GM18498 (cell line): ENCODE data around the gene ROR1.
"Not testable (repeated sequence)": the region's sequence is repeated elsewhere in the genome, so short reads cannot be mapped to it uniquely, and the experiment has no call there.

Experiments
- ATAC-seq: cut with Tn5 transposase; IDR thresholded peaks from one replicate; pipeline ENCODE4 v1.9.1; 2021; ENCODE audit warnings: mild to moderate bottlenecking, moderate library complexity; ENCODE audit not compliant: unreplicated experiment

Gene ROR1

DNA sequence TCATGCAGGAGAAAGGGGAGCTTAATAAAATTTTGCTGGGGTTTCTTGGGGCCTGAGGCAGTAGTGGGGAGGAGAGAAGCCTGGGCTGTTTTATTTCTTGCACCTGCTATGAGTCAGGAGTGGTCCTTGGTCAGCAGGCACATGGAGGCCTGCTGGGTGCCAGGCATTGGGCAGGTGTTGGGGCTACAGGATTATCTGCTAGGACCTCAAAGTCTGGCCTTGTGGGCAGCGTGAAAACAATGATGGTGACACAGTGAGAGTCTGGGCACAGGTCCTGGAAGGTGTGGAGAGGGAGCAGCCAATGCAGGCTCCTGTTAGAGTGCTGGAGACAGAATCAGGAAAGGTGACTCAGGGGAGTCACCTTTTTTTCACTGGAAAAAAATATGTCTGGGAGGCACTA, 17.2 kb downstream of the ROR1 start:
- no peak for ATAC-seq

DNA sequence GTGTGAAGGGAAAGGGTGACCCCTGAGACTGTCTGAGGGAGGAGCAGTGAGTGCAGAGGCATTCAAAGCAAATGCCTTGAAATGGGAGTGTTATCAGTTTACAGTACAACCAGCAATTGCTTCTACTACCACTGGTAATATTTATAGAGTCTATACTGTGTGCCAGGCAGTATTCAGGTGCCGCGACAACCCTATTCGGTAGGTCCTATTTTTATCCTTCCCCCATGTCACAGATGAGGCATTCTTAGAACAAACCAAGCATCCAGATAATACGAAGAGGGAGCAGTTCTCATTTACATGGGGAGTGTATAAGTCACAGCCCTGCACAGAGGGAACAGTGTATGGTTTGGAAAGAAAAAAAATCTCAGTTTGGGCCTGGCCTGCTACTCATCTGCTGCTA, 18.3 kb downstream of the ROR1 start:
- ATAC-seq = no peak

DNA sequence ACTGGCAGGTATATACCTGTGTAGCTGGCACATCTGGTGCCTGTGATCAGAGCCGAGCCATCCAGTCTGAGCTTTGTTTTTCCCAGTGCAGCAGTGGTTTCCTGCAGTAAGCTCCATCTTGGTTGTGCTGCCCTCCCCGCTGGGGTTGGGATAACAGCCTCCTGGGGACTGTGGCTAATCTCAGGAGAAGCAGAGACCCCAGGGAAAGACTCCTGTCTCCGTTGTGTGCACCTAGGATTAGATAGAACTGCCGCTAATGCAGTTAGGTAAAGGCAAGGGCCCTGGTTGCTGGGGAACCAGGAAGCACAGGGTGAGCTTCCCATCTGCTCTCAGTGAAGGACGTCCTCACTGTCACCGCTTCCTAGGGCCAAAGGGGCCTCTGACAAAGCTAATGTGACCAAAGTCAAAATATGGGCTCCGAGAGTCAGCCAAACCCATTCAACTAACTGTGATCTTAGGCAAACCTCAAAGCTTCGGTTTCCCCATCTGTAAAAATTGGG, 20.0 kb downstream of the ROR1 start:
- ATAC-seq = no peak

DNA sequence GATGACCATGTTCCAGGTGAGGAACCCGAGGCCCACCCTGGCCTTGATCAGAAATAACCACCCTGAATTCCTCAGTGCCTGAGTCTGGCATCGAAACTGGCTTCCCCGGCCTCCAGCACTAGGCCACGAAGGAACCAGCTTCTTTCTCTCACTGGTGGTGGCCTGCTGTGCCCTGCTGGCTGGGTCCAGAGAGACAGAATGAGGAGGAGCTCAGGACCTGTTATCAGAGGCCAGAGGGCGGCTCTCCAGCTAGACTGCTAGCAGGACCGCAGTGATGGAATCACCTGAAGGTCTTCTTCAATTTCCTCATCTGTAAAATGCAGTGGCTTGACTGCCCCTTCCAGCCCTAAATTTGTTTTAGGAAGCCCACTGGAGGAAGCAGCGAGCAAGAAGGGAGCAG, 20.5 kb downstream of the ROR1 start:
- ATAC-seq = no peak

DNA sequence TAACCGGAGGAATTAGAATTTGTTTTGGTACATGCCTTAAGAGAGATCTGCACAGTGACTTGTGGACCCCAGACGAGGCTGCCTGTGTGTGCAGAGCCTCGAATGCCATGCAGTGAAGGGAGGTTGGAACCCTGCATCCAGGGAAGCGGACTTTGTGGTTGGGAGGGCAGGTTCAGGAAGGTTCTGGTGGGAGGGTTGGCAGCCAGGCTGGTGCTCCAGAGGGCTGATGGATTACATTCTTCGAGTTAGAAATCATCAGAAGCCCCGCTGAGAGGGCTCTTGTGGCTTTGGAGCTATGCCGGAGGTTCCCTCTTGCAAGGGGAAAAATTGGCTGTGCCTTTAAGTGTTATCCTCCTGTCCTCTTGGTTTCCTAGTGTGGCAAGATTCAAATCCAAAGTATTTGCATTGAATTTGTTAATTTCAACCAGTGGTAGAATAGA, 21.1 kb downstream of the ROR1 start:
- ATAC-seq = no peak

DNA sequence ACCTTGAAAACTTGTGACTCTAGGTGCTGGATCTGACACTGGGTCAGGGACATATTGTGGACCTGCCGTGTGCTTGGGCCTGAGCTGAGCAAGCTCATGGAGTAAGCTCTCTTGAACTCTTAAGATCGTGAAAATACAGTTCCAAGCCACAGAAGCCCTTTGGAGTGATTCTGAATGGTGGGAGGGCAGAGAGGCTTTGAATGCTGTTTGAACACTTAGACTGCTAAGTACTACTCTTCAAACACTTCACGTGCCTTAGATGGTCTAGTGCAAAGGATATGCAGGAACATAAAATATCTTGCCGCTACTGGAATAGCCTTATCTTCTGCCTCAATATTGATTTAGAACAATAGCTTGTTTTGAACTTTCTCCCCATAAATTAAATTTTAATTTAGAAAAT, 21.6 kb downstream of the ROR1 start:
- no peak for ATAC-seq

DNA sequence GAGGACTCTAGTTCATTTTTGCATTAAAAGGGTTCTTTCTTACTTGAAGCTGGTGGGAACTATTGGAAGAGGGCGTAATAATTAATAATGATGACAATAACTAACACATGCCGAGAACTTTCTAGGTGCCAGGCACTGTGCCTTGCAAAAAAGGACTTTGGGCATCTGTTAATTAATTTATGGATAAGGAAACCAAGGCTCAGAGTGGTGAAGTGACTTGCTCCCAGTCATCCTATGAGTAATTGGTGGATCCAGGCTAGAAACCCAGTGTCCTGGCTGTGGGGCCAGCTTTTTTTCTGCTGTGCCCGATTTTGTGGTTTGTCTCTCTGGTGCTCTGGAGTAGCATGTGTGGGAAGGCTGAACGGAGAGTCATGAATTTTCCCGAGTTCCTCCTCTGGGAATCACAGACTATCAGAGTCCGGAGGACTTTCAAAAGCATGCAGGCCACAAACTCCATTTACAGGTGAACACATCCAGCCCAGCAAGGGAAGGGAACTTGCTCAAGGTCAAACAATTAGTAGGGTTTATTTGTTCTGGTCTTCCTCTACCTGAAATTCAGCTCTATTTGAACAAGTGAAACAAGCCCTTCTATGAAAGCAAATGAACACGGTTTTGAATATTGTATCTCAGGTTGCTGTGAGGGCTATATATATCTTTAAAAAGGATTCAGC, 23.4 kb downstream of the ROR1 start:
- ATAC-seq = no peak

DNA sequence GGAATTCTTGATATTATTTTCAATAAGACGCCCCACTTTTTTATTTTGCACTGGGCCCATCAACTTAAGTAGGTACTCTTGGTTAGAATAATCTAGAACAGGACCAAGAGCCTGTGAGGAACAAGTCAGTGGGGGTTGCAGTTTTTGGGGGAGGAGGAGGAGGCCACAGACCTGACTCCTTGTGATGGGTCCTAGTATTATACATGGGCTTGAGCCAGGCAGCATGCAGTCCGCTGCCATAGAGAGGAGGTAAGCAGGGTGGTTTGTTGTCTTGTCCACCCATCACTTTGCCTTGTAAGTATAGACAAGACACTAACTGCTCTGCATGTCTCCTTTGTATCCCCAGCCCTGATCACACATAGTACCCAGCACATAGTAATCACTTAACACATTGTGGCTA, 24.5 kb downstream of the ROR1 start:
- no peak for ATAC-seq

DNA sequence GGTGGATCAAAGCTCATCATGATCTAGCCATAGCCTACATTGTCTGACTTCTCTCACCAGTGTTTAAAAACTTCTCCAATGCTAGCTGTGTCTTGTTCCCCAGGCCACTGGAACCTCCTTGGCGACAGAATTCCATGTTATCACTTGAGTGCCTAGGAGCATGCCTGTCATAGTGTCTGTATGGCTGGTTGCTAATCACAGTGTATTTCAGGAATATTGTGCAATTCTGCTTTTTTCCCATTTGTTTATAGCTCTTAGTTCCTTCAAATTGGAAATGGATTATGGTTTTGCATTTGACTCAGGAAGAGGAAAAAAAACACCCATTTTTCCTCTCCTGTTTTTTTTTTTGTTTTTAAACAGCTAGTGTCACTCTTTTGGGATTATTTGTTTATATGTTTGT, 25.5 kb downstream of the ROR1 start:
- ATAC-seq = no peak

DNA sequence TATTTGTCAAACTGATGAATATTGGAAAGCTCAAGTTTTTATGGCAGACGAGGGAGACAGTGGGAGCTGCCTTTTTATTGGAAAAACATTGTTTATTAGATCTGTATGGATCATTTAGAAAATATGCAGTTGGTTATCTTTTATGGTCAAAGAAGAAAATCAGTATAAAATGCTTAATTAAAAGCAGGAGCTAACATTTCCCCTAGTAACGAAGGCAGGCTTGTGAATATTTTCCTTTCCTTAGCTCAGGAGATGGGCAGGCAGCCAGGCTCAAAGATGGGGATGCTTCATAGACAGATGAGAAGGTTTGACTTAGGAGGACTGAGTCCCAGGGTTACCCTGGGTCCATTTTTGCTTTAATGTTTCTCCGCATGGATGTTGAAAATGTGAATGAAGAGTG, 26.0 kb downstream of the ROR1 start:
- ATAC-seq = no peak

DNA sequence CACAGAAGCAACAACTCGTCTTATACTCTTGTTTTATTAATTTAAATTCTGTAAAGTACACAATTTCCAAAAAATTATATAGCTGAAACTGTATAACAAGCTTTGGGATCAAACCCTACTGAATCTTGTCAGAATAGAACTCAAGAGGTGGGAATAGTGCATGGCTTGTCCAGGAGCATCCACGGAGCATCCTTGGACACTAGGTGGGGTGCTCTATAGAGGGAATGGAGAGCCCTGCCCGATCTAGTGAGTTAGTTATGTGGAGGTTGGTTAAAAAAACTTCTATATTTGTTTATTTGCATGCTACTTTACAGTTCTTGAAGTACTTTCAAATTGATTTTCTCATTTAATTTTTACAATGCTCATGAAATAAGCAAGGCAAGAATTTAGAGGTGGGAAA, 28.3 kb downstream of the ROR1 start:
- no peak for ATAC-seq

DNA sequence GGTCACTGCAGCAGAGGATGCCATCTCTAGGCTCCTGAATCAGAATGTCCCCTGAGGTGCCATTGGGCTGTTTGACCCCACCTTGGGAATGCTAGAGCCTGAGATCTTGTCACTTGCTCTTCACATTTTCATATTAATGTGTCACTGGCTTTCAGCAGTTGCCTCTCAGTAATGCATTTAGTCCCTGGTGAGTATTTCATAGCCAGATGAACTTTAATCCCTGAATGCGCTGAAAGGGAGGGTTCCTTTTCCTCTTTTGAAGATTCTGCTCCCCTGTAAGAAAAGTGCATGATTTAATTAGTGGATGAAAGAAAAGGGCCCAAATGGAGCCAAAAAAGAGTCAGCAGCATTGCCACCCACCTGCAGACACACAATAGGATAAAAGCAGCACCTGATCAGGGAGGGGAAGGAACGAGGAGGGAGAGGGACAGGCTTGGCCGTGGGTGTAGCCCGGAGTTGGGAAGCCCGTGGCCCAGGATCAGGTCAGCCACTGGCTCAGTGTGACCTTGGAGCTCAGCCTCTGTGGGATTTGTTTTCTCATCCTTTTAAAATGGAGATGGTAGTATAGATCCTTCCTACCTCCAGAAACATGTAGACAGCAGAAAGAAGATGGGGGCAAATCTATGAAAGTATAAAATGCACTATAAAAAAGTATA, 31.1 kb downstream of the ROR1 start:
- no peak for ATAC-seq

DNA sequence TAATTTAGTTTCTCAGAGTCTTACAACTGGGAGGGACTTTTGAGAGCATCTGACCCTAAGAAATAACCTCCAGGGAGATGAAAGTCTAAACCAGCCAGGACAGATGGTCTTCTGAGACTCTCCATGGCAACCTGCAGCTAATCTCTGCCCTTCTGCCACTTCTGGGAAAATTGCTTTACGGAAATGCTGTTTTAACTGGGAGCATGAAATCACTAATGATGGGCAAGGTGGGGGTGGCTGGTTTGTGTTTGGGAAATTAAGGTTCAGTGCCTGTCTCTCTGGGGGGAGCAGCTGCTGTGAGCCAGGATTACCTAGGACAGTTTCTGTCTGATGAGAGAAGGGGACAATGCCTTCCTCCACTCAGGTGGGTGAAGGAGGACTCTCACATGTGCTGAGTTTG, 33.2 kb downstream of the ROR1 start:
- no peak for ATAC-seq

DNA sequence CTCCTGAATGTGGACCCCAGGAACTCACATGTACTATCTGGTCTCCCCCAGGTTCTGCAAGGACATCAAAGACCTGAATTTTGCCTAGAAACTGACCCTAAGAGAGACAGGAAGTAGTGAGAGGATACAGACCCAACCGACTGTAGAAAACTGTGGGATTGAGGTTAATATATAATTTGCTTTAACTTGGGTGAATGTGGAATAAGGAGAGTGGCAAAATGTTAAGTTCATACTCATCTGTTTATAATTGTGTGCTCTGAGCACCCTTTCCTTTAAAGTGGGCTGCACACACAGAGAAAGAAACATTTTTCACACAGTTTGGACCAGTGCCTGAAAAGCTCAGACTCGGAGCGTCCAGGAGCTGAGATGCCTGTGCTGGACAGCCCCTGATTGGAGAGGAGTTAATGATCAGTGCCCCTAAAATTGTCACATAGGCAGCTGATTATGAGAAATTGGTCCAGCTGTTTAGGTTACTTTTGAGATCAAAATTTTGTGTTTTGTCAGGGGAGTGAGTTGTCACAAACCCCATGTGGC, 37.2 kb downstream of the ROR1 start:
- ATAC-seq = no peak

DNA sequence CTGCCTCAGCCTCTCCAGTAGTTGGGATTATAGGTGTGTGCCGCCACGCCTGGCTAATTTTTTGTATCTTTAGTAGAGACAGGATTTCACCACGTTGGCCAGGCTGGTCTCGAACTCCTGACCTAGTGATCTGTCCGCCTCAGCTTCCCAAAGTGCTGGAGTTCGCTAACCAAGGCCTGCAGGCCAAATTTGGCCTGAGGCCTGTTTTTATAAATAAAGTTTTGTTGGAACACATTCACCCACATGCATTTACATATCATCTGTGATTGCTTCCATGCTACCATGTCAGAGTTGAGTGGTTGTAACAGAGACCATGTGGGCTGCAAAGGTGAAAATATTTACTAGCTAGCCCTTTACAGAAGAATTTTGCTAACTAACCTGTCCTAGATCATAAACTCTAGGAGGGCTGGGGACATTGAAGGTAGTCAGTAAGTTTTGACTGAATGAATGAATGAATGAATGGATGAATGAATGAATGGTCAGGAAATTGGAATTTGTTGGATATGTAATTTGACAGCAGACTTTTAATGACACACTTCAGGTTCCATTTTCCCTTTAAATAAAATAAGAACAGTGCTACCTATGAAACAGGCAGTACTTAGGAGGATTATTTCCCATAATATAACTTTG, 38.4 kb downstream of the ROR1 start:
- no peak for ATAC-seq

DNA sequence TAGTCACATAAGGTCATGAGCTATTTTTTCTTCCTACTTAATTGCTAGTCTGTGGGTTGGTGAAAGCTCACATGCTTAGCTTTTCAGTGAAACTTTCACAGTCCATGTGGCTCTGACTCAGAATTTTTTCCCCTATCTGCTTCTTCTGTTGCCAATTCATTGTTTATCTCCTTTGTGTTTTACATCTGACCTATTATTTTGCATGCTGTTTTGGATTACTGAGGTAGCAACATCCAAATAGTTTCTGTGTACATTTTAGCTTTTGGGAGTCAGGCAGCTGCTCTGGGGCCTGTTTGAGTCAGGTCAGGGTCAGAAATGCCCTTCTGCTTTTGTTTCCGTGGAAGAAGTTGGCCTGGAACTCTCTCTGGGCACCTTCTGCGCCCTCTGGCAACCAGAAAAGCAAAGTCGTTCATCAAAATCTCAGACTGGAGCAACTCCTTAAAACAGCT, 40.0 kb downstream of the ROR1 start:
- no peak for ATAC-seq

DNA sequence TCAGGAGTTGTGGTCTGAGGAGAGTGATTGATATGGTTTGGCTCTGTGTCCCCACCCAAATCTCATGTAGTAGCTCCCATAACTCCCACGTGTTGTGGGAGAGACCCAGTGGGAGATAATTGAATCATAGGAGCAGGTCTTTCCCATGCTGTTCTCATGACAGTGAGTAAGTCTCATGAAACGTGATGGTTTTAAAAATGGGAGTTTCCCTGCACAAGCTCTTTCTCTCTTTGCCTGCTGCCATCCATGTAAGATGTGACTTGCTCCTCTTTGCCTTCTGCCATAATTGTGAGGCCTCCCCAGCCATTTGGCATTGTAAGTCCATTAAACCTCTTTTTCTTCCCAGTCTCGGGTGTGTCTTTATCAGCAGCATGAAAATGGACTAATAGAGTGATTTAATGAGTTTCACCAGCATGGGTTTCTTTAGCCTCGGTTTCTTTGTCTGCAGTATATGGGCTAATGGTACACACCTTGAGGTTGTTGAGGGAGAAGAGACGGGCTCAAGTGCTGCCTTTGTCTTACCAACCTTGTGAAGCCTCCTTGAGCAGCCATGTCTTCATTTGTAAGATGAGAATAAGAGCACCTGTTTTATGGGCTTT, 42.5 kb downstream of the ROR1 start:
- ATAC-seq = not testable (repeated sequence)

DNA sequence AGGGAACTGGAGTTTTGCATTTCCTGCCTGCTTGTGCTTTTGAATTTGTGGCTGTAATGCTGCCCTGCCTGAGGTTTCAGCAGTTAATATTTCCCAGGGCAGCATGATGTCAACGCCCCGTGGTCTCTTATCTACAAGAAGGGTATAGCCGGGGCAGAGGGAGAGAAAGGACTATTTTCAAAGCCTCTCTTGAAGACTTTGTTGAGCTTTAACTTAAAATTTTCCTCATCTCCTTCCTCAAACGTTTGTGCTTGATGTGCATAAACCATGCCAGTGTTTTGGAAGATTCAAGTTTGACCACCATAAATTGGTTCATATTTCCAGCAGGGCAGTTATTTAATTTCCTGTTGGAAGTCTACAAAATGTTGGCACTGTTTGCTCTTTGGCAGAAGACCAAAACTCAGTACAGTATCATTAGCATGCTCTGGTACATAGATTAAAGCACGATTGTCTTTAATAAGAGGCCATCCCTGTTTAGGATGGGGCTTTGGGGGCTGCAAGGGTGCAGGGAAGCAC, 43.4 kb downstream of the ROR1 start:
- ATAC-seq = no peak

DNA sequence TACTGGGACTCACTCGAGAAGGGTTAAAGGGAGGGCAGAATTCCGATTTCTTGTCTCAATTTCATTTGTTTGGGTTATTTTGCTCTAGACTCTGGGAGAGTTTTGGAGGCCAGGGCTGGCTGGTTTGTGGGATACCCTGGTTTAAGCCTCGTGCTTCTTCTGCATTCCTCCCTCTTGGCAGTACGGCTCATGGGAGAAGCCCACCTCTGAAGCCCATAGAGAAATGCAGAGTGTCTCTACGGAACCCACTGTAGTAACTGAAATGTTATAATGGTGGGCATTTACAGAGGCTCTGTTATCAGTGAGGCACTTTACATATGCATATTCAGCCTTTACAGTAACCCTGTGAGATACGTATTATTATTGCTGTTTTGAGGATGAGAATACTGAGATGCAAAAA, 43.9 kb downstream of the ROR1 start:
- no peak for ATAC-seq

DNA sequence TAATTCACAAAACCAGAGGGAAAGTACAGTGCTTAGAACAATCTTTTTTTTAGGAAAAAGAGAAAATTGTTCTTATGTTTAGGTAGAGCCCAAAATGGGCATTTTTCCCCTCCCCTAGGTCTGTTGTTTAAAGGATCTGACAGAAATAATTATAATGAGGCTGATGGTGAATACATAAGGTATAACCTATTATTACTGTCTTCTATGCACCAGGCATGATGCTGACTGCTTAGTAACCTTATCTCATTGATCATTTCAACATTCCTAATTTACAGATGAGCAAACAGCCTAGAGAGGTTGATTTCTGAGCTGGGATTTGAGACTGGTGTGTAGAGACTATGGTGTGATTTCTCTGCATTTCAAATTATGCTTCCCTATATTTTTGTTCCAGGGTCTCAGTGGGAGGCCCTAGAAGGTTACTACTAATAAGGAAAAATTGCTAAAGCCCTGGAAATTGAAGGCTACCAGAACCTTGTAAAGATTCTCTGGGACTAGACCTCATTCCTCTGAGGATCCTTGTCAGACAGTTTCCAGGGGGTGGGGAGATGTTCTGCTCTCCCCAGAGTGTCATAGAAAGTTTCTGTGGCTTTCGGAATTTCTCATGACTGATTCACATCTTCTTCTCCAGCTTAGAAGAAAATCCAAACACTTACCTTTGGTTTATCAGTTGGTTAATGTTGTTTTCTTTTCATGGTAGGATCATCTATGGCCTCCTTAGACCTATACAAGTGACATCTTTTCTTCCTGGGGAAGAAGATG, 44.9 kb downstream of the ROR1 start:
- ATAC-seq = no peak

DNA sequence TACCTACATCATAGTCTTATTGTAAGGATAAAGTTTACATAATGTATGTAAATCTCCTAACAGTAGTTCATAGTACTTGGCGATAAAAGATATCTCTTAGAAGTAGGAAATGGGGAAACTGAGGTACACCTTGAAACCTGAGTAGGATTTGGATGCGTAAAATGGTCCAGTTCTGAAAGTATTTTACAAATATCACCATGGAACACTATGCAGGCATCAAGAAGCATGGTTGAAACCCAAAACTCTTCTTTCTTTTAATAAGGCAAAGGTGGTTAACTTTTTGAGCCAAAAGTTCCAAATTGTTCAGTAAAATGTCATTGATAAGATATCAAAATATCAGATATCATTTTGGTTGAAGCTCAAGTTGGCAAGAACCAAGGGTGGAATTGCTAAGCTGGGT, 46.0 kb downstream of the ROR1 start:
- ATAC-seq = no peak
